Upper lobe of left lung (tissue), 4 donors: ENCODE results near the gene TMEM209.

Experiments used
- POLR2A ChIP-seq, 4 donors: fragments of 450-650 bp; IDR thresholded peaks; one replicate each; pipeline ENCODE4 v1.5.1; 2016 to 2017; ENCODE audit warnings: antibody characterized with exemption in 4 of 4, mild to moderate bottlenecking in 2 of 4
- POLR2AphosphoS5 ChIP-seq, 2 donors: sonication (generic); formaldehyde crosslinking; IDR thresholded peaks; one replicate each; pipeline ENCODE4 v1.5.1; 2017; ENCODE audit warnings: antibody characterized with exemption in 2 of 2
- TF ChIP-seq, protein P1 (sequence below), 6 experiments: fragments of 450-650 bp in 4 of 6; fragments of 200-600 bp in 2 of 6; sonication (generic) in 2 of 6; IDR thresholded peaks; one replicate each; pipeline ENCODE4 v1.5.1; 2016 to 2019; ENCODE audit warnings: antibody characterized with exemption in 6 of 6

DNA sequence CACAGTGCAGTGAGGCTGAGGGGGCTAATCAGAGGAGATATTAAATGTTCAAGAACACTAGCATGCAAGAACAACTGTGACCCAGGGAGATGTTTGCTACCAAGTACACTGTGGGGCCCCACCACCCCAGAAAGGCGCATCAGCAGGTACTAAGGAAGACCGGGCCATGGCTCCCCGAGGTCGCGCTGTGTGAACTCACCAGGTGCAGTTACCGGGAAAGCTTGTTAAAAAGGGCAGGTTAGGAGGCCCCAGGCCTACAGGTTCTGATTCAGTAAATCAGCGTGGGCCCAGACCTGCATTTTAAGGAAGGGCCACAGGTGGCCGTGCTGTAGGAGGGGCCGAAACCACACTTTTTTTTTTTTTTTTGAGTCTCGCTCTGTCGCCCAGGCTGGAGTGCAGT lies 54.6 kb downstream of the TMEM209 start:
- TF ChIP-seq, protein P1, sequence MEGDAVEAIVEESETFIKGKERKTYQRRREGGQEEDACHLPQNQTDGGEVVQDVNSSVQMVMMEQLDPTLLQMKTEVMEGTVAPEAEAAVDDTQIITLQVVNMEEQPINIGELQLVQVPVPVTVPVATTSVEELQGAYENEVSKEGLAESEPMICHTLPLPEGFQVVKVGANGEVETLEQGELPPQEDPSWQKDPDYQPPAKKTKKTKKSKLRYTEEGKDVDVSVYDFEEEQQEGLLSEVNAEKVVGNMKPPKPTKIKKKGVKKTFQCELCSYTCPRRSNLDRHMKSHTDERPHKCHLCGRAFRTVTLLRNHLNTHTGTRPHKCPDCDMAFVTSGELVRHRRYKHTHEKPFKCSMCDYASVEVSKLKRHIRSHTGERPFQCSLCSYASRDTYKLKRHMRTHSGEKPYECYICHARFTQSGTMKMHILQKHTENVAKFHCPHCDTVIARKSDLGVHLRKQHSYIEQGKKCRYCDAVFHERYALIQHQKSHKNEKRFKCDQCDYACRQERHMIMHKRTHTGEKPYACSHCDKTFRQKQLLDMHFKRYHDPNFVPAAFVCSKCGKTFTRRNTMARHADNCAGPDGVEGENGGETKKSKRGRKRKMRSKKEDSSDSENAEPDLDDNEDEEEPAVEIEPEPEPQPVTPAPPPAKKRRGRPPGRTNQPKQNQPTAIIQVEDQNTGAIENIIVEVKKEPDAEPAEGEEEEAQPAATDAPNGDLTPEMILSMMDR (IDR thresholded peaks at IDR 0.05): no peak
- TF ChIP-seq POLR2A (IDR thresholded peaks at IDR 0.05) (no peak), POLR2AphosphoS5 (IDR thresholded peaks at IDR 0.05) (no peak)
